HG03280 (cell line): ENCODE measurements around the gene RBM48.
"Not testable (repeated sequence)": the region's sequence is repeated elsewhere in the genome, so short reads cannot be mapped to it uniquely, and the experiment has no call there.

Experiments
- ATAC-seq: cut with Tn5 transposase; IDR thresholded peaks from one replicate; pipeline ENCODE4 v1.9.1; 2021; ENCODE audit warnings: mild to moderate bottlenecking, moderate library complexity; ENCODE audit not compliant: unreplicated experiment

Gene RBM48

DNA sequence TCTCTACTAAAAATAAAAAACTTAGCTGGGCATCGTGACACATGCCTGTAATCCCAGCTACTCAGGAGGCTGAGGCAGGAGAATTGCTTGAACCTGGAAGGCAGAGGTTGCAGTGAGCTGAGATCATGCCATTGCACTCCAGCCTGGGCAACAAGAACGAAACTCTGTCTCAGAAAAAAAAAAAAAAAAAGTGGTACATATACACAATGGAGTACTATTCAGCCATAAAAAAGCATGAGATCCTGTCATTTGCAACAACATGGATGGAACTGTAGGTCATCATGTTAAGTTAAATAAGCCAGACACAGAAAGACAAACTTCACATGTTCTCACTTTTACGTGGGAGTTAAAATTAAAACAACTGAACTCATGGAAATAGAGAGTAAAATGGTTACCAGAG is 14.9 kb downstream of the RBM48 start:
- ATAC-seq, result not testable (repeated sequence)

DNA sequence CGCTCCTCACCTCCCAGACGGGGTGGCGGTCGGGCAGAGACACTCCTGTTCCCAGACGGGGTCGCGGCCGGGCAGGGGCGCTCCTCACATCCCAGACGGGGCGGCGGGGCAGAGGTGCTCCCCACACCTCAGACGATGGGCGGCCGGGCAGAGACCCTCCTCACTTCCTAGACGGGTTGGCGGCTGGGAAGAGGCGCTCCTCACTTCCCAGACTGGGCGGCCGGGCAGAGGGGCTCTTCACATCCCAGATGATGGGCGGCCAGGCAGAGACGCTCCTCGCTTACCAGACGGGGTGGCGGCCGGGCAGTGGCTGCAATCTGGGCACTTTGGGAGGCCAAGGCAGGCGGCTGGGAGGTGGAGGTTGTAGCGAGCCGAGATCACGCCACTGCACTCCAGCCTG is 16.5 kb downstream of the RBM48 start:
- ATAC-seq, result not testable (repeated sequence)

DNA sequence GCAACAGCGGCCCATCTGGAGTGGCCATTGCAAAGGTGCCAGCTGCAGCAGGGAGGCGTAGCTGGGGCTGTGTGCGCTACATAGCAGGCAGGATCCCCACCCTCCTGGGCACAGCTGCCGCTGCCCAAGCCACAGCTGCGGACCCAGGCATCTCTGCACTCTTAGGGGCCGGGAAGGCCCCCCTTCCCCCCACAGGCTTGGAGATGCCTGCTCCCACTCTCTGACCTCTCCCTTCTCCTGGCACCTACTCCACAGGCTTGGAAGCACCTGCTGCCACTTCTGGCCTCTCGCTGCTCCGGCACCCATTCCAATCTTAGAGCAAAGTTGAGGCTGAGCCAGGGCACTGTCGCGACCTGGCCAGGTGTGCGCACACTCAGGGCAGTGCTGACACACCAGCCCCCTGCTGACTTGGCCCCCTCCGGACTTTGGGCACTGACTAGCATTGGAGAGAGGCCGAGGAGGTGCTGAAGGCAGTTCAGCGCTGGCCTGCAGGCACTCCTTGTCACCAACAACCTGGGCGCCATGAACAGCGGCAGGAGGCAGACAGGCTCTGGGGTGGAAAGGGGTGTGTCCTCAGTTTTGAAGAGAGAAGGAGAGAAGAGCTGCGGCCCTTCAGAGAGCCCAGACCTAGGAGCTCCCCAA is 18.4 kb downstream of the RBM48 start:
- ATAC-seq, result no peak

DNA sequence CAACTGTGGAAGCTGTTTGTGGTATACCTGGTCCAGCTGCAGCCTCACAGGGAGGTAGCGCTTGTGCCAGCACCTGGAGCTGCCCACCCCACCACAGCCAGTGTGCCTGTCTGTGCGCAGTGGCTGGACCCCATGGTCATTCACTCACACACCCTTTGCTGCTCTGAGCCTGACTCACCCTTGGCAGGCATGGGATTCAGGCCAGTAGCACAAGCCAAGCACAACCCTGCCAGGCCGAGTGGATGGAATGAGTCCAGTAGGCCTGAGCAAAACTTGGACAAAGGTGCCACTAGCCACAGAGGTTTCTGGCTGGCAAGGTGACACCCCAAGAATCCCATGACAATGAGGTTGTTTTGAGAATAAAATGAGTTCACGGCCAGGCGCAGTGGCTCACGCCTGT is 19.0 kb downstream of the RBM48 start:
- no peak for ATAC-seq

DNA sequence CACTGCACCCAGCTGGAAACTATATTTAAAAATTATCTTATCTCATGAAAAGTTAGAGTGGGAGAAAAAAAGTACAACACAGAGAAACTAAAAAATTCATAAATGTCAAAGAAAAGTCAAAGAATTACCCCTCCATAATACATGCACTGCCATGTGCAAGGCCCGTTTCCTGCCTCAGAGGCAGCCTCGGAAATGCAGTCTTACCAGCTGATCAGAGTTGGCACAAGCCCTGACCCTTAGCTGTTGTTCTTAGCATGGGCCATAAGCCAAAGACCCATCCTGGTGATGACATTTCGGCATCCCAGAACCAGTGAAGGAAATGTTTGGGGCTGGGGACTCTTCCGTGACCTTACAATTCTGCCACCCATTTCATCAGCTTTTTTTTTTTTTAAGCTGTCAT is 21.6 kb downstream of the RBM48 start:
- no peak for ATAC-seq

DNA sequence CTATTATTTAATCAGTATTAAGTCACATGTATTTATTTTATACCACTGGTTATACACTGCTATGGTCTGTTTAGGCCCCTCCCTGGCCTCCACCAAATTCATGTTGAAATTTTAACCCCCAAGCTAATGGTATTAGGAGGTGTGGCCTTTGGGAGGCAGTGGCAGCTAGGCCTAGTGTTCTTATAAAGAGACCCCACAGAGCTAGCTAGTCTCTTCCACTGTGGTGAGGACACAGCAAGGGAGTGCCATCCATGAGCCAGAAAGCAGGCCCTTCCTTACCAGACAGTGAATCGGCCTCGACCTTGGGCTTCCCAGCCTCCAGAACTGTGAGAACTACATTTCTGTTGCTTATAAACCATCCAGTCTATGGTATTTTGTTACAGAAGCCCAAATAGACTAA is 28.7 kb downstream of the RBM48 start:
- ATAC-seq, result no peak

DNA sequence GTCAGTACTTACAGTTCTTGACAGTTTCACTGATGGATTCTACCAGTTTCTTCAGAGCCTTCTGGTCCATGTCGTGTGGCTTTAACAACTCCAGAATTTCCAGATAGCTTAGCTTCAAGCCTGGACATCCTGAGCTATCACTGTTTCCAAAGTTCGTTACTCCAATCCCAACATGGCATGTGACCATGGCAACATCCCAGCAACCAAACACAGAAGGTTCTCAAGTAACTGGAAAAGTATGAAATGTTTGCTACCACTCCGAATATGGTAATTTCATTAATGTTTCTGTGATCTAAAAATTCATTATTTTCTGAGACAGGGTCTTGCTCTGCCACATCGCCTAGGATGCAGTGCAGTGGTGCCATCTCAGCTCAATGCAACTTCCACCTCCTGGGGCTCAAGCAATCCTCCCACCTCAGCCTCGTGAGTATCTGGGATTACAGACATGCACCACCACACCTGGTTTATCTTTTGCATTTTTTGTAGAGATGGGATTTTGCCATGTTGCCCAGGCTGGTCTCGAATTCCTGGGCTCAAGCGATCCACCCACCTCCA is 29.3 kb downstream of the RBM48 start:
- no peak for ATAC-seq

DNA sequence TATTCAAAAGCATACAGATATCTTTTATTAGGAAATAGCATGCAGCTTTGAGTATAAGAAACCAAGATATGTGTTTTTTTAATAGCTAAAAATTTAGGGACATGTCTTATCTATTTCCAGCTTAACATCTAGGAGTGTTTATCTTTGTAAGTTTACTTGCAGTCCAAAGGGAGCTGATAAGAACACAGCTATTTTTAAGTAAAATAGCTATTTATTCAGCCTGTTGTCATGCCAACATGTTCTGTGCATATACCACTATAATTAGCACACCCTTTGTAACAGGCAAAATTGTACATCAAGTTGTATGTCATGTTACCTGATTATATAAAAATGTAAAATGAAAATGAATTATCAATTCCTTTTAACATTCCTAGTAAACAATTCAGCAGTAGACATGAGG is 32.0 kb downstream of the RBM48 start:
- no peak for ATAC-seq

DNA sequence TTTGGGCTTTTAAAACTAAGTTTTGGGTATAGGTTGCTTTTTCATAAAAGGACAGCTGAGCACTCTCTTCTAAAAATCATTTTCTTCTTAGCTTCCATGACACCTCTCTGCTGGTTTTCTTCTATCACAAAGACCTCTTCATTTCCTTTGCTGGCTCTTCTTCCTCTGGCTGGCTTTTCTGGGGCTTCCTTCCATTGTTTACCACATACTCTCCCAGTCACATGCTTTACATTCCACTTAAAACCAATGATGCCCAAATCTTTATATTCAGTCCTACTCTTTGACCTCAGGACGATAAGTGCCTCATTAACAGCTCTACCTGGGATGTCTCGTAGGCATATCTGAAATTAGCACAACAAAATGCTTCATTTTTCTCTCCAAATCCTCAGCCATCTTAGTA is 34.8 kb downstream of the RBM48 start:
- ATAC-seq, result no peak

DNA sequence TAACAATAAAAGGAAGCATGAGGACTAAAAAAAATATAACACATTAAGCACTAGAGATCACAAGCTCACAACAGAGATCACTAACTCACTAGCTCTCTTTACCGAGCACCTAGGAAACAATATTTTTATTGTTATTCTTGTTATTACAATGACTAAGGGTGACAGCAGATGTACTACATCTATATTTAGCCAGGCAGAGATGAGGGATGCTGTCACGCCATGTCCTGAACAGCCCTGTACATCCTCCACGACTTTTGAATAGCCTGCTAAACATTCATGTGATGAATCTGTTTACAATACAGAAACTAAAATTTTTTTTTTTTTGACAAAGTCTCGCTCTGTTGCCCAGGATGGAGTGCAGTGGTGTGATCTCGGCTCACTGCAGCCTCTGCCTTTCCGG is 38.9 kb downstream of the RBM48 start:
- no peak for ATAC-seq

DNA sequence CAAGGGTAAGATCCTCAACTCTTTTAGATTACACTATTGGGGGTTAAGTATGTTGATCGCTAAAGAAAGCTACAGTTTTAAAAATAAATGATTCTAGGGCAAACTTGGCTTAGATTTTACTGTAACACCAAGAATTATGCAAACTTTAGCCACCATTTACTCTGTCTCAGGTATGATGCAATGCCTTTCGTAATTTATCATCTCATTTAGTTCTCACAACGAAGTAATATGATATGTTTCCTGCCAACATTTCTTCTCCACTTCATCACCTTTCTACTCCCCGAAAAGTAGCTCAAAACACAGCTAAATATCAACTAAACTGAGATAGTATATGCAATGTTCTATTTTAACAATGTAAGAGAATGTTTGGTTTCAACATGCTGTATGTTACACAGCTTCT is 40.5 kb downstream of the RBM48 start:
- ATAC-seq, result no peak

DNA sequence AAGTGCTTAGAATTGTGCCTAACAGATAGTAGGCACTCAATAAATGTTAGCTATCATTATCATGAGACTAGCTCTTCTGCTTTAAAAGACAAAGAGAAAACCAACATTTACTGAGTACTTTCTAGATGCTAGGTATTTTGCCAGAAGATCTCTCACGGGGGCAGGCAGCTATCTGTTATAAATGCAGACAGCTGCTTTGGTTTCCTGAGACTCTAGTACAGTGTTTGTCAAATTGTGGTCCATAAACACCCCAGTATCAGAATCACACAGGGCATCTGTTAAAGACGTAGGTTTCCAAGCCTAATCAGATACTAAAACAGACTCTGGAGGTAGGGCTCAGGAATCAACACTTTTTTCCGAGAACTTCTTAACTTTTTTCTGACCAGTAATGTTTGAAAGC is 47.7 kb downstream of the RBM48 start:
- ATAC-seq, result no peak

DNA sequence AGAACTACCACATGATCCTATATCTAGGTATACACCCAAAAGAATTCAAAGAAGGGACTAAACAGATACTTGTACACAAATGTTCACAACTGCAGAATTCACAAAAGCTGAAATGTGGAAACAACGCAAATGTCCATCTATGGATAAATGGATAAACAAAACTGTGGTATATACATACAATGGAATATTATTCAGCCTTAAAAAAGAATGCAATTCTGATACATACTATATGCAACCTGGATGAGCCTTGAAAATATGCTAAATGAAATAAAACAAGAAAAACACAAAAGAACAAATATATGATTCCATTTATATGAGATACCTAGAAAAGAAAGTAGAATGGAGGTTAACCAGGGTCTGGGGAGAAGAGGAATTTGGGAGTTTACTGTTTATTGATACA is 54.4 kb downstream of the RBM48 start:
- no peak for ATAC-seq

DNA sequence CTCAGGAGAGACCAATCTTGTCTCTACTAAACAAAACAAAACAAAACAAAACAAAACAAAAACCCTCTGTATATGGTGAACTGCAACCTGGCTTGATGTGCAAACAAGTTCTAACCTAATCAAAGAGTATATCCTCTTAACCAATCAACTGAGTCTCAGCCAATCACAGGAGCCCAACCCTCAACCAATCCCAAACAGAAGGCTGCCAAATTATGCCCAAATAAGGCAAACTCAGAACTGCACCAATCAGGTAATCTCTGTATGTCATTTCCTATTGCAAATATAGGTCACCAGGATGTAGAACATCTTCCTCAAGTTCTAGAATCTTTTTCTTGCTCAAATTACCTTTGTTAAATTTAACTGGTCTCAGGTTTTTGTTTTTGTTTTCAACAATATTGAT is 56.4 kb downstream of the RBM48 start:
- no peak for ATAC-seq

DNA sequence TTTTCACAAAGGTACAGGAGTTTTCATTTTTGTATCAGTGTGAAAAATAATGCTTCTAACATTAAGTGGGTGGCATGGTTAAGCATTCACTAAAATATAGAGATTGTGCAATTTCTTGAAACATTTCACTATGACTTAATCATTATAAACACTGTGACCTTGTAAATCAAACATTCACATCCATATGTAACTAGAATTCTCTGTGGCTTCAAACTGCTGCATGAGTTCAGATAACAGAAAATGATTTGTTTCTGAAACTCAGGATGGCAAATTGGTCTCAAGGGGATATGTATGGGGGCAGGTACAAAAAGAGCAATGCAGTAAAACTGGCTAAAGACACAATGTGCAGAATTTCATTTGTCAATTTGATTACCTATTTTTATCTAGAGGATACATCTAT is 57.8 kb downstream of the RBM48 start:
- ATAC-seq, result no peak

DNA sequence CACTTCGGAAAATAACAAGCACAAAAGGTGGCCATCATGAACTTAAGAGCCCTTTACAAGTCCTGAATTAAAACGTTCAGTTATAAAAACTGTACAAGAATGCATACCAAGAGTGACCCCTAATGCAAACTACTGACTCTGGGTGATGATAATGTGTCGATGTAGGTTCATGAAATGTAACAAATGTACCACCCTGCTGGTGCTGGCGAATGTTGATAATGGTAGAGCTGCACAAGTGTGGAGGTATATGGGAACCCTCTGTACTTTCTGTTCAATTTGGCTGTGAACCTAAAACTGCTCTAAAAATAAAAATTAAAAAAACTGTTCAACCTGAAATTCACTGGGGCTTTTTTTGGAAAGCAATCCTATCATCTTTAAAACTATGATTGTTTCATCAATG is 58.2 kb downstream of the RBM48 start:
- no peak for ATAC-seq
